NCI-H69 (cell line): ENCODE results near the gene CDC25C.
"Not testable (repeated sequence)": the region's sequence is repeated elsewhere in the genome, so short reads cannot be mapped to it uniquely, and the experiment has no call there.

ENCODE experiments used
- DNase-seq: peaks from one replicate; lab custom pipeline; 2025; lab: John Stamatoyannopoulos, UW

CDC25C gene

GRCh38 chr5:138346889-138347288 lies 15.3 kb upstream of the CDC25C start:
- DNase-seq = no peak

GRCh38 chr5:138344887-138345622 lies 13.5 kb upstream of the CDC25C start:
- DNase-seq = no peak

- no peak for DNase-seq
Observed at GRCh38 chr5:138340008-138340407, 8.4 kb upstream of the CDC25C start.

GRCh38 chr5:138339464-138339863 lies 7.9 kb upstream of the CDC25C start:
- no peak for DNase-seq

- peak; percentile 20 for DNase-seq
Observed at GRCh38 chr5:138339091-138339456, 7.5 kb upstream of the CDC25C start.

- DNase-seq = peak; percentile 54
Observed at GRCh38 chr5:138338411-138339090, 6.9 kb upstream of the CDC25C start.

- DNase-seq = peak; percentile 97
Observed at GRCh38 chr5:138337685-138338410, 6.2 kb upstream of the CDC25C start, which contains the start of gene FAM53C. Gene FAM53C (plus strand): TSS chr5:138338266. CDS start chr5:138341336, 3,070 bp downstream.

- DNase-seq = peak; percentile 95
Observed at GRCh38 chr5:138336952-138337684, 5.5 kb upstream of the CDC25C start.

GRCh38 chr5:138334867-138335447 lies 3.4 kb upstream of the CDC25C start:
- DNase-seq = peak; percentile 9

- DNase-seq = peak; percentile 66
Observed at GRCh38 chr5:138330813-138331448, 673 bp downstream of the CDC25C start.

- not testable (repeated sequence) for DNase-seq
Observed at GRCh38 chr5:138318211-138318610, 13.4 kb downstream of the CDC25C start.

GRCh38 chr5:138316355-138316754 lies 15.2 kb downstream of the CDC25C start:
- no peak for DNase-seq

GRCh38 chr5:138315751-138316278 lies 15.8 kb downstream of the CDC25C start:
- DNase-seq = no peak

GRCh38 chr5:138305797-138306196 lies 25.8 kb downstream of the CDC25C start:
- peak; percentile 86 for DNase-seq

GRCh38 chr5:138303372-138303771 lies 28.2 kb downstream of the CDC25C start:
- no peak for DNase-seq

- no peak for DNase-seq
Observed at GRCh38 chr5:138289296-138289695, 42.3 kb downstream of the CDC25C start.

GRCh38 chr5:138287246-138287645 lies 44.4 kb downstream of the CDC25C start:
- DNase-seq = no peak

- DNase-seq = peak; percentile 72
Observed at GRCh38 chr5:138282920-138283742, 48.5 kb downstream of the CDC25C start.

- no peak for DNase-seq
Observed at GRCh38 chr5:138280915-138281314, 50.7 kb downstream of the CDC25C start.
